GM20000 (cell line): Measurements from ENCODE around the gene TRAK1.

Experiments
- DNase-seq: peaks from one replicate; pipeline ENCODE4 v3.0.0; 2012; ENCODE audit warnings: low spot score
- CTCF ChIP-seq: IDR thresholded peaks from 2 replicates; pipeline ENCODE4 v1.5.1; 2012; ENCODE audit warnings: mild to moderate bottlenecking, control low read depth; ENCODE audit errors: extremely low read depth, missing control alignments

TRAK1 gene

DNA sequence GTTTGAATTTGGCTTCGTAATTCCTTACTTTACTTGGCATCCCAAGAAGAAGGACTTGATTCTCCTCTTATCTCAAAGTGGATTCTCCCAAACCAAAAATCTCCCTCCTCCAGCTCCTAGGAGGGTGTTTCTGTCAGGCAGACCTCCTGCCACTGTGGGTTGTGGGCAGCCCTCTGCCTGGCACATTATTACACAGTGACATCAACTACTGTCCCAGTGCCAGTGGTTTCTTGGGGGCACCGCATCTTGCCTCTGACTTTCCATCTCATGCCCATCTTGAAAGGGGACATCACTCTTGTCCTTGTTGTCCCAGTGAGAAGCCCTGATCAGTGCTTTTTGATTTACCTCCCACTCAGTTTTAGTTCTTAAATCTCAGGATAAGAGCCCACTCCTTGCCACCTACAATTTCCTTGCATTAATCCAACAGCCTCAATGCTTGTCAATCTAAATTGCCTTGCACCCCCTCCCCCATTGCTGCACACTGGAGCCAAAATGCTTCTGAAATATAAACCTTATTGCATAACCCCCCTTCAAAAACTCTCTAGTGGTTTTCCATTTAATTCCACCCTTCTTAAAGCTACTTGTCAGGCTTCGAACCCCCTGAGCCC is 81.0 kb downstream of the TRAK1 start:
- DNase-seq: no peak
- no peak for TF ChIP-seq CTCF

GRCh38 chr3:42173307-42173706 is 82.2 kb downstream of the TRAK1 start:
- DNase-seq: no peak
- no peak for TF ChIP-seq CTCF

GRCh38 chr3:42174679-42175385 is 83.7 kb downstream of the TRAK1 start:
- TF ChIP-seq CTCF: no peak
- DNase-seq: no peak

DNA sequence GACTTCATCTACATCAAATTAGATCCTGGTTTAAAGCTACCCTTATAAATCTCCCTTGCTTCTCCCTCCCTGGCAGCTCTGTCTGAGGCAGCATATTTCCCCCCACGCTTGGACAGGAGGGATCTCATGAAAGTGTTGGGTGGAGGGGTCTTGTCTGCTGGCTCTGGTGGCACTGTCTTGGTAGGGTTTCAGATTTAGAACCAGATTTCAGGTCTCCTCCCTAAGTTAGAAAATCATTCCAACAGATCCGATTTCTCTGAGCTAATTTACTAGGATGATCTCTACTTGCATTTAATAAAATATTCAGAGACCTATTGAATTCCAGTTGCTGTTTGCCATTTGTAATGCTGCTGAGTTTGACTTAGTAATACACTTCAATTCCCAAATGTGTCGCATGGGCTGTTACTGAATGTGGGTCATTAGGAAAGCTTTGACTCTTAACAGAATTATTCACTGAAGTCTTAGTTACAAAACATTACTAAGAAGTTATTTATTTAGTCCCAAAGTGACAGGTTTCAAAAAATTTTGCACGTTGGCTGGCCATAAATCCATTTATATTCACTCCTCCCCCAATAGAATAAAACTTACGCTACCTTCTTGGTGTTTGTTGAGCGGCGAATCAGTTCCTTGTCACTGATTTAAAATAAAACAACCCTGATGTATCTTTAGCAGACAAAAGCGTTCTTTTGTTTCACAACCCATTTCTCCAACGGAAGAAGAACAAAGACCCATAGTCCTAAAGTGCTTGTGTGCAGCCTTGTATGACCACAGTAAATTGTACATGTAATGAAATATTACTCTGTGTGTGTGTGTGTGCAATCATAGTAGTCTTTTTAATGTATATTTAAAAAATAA is 84.5 kb downstream of the TRAK1 start:
- no peak for TF ChIP-seq CTCF
- no peak for DNase-seq

GRCh38 chr3:42176242-42177034 is 85.3 kb downstream of the TRAK1 start:
- no peak for TF ChIP-seq CTCF
- no peak for DNase-seq

DNA sequence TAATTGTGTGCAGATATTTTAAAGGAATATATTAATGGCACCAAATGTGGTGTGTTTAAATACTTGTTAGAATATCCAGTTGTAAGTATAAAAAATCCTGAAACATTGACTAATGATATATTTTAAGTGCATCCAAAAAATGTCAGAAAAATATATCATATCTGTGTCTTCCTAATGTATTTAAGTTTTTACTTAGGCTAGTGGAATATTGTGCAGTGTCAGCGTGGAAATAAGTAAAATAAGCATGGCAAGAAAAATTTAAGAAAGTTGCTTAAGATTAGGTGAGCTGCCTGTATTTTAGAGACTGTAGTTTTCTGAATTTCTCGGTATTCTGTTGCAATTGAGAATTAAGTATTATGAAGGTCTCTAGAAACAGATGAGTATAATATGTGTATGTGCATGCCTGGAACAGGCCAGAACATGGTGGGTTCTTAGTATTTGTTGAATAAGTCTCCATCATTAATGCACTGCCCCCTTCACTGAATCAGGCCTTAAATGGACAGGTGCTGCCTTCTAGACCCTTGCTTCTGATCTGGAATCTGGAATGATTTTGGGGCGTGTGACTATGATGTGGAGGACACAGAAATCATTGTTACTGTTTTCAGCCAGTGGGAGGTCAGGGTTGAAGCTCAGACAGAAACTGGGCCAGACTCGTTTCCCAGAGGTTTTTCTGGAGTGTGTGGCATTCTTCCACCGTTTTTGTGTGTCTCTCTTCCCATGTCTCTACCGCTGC is 86.1 kb downstream of the TRAK1 start:
- TF ChIP-seq CTCF: no peak
- DNase-seq: no peak
